ENCODE data around the gene DOCK2.

DOCK2 gene

DNA sequence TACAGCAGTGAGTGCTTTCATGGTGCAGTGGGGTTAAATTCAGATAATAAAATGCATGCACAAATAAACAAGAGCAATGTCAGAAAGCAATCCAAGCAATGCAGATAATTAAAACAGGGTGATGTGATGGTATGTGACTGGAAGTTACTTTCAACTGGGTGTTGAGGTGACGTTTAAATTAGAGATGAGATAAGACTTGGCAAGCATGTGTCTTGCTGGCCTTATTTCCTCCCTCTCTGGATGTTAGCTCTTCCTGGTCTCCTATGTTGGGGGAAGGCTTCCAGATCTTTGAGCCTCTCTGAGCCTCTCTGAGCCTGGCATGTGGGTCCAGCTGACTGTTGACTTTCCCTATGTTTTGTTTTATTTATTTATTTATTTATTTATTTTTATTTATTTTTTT lies 54.4 kb downstream of the DOCK2 start:
- no peak for DNase-seq (ENCODE audit: low spot score)

DNA sequence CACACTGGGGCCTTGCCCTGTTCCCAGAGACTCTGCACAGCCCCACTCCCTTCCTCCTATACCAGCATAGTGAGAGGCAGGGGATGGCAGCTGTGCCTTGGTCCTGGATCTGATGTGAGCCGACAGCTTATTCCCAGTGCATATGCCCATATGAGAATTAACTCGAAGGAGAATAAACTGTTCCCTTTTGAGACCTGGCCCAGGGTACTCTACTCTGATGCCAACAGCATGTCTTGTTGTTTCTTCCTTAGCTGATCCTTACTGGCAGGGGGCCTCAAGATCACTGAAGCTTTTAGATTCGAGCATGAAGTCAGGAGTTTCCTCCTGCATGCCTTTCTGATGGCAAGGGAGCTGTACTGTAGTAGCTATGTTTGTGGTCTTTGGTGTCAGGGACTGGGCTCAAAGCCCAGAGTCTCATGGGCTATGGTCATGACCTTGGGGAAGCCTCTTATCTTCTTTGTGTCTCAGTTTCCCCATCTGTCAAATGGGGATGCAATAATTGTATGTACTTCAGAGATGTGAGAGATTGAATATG lies 57.1 kb downstream of the DOCK2 start:
- DNase-seq (ENCODE audit: low spot score), result no peak

DNA sequence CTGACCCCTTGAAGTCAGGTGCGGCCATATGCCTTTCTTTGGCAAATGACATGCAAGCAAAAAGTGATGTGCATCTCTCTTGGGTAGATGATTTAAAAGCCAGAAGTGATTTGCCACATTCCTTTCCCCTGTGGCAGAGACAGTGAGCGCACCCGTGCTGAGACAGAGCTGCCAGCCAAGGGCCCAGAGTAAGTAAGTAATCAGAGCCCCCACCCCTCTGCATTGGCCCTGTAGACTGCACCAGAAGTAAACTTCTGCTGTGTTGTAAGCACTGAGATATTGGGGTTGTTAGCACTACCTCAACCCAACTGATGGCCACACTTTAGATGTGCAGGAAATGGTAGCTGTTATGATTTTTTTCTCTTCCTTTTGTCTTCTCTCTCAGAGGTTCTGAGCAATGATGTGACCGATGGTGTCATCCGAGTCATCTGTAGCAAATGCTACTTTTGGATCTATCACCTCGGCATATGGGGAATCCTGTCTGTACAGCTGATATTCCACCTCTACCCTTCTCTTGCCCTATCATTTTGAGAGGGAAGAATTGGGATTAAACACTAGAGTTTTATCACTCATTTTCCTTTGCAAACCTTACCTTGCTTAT lies 58.0 kb downstream of the DOCK2 start:
- DNase-seq (ENCODE audit: low spot score), result no peak

DNA sequence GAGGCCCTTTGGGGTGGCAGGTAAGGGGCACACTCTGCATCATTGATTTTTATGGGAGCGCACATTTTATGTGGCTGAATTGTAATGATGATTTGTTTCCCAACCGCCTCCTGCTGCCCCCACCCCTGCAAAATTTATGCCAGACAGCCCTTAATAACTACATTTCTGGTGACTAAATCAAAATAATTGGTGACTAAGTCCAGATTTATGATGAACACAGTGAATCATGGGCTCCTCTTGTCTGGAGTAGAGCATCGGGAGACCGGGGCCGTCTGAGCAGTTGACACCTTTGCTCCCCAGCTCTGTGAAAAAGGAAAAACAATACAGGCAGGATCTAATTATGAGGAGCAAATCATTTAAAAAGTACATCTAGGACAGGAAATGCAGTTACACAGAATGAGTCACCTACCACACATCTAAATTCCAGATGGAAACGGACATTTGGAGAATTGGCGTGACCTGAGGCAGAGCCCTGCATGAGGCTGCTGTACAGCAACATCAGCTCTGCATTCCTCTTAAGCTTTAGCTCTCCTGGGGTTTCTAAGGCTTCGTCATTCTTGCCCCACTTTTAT lies 58.9 kb downstream of the DOCK2 start:
- DNase-seq (ENCODE audit: low spot score), result peak; percentile 82

DNA sequence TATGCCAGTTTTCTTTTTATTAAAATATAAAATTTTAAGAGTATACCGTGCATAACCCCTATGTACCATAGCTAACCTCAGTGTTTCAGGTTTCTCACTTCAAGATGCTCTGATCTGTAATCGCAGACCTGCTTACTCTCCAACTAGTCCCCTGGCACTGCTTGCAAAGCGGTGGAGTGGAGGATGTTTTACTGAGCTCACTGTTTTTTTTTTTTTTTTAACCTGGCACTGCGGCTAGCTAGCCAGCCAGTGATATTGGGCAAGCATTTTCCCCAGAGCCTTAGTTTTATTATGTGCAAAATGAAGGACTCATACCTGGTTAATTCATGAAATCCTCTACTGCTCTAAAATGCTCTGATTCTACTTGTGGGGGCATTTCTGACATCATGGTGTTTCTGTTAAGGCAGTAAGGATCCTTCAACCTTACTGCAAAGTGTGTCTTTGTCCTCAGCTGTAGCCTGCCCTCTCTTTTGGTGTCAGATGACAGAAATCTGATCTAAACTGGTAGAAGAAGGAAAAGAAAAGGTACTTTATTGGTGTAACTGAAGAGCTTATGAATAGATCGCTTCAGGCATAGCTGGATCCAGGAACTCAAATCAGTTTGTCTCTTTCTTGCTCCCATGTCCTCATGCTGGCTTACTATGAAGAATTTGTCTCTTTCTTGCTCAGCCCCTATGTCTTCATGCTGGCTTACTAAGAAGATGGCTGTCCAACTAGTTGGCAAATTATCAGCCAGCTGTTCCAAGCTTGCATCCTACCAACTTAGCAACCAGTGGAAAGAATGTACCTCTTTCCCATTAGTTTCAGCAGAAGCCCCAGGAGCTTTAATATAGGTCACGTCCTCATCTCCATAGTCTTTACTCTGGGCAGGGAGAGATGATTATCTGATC lies 59.8 kb downstream of the DOCK2 start:
- DNase-seq (ENCODE audit: low spot score), result no peak

DNA sequence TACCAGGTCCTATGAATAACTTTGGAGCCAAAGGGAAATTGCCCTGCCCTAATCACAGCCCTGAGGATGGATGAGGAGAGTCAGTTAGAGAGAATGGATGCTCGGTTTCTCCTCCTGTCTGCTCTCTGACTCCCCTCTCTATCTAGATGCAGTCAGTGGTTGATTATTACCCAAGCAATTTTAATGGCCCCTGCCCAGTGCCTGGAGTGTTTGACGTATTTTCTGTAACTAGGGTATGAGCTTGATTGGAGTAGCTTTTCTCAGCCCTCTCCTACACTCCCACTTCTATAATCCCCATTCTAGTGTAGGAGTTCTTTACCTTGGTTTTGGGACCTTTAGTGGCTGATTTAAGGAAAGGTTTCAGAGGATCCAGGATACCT lies 60.4 kb downstream of the DOCK2 start:
- DNase-seq (ENCODE audit: low spot score), result no peak

DNA sequence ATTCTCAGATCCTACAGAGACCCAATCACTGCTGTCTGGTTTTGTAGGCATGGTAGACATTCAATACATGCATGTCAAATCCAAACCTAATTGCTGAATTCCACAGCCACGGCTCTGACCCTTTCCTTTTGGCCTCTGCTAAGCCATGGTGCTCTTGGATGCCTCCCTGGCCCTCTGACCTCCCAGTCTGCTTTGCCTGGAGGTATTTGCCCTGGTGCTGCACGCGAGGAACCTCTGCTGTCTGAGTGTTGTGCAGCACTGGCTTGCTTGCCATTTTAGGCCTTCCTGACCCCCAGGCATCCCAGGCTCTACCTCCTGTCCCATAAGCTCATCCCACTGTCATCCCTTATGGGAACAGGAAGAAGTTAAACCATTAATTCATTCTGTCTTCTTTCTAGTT lies 60.9 kb downstream of the DOCK2 start:
- no peak for DNase-seq (ENCODE audit: low spot score)

DNA sequence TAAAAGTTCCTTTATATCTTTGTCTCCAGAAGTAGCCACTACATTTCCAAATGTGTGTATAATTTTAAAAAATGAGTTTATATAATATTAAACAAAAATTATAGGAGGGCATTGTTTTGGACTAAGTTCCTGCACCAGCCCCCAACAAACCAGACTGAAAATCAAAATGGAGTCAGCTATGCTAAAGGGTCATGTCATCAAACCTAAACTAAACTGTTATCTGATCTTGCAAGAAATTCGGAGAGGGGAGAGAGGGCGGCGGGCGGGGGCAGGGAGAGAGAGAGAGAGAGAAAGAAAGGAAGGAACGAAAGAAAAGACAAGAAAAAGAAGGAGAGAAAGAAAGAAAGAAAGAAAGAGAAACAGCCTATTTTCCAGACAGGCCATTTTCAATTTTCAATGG lies 63.5 kb downstream of the DOCK2 start:
- no peak for DNase-seq (ENCODE audit: low spot score)

DNA sequence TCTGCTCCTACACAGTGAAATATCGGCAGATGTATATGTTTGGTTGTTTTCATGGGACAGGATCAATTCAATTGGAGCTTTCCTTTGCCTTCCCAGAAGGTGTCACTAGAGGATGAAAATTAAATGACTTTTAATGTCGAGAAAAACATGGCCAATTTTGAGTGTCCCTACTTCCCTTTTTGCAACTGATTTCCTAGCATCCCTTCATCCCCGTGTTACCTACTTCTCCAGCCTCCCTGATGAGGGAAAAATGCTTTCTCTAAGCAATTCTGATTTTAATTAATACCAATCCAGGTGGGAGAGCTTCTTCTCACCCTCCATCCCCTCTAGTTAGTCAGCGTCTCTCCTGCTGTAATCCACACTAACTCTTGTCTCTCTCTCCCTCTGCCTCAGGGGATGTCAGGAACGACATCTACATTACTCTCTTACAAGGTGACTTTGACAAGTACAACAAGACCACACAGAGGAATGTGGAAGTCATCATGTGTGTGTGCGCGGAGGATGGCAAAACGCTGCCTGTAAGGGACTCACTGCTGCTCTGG lies 64.9 kb downstream of the DOCK2 start:
- peak; percentile 42 for DNase-seq (ENCODE audit: low spot score)

DNA sequence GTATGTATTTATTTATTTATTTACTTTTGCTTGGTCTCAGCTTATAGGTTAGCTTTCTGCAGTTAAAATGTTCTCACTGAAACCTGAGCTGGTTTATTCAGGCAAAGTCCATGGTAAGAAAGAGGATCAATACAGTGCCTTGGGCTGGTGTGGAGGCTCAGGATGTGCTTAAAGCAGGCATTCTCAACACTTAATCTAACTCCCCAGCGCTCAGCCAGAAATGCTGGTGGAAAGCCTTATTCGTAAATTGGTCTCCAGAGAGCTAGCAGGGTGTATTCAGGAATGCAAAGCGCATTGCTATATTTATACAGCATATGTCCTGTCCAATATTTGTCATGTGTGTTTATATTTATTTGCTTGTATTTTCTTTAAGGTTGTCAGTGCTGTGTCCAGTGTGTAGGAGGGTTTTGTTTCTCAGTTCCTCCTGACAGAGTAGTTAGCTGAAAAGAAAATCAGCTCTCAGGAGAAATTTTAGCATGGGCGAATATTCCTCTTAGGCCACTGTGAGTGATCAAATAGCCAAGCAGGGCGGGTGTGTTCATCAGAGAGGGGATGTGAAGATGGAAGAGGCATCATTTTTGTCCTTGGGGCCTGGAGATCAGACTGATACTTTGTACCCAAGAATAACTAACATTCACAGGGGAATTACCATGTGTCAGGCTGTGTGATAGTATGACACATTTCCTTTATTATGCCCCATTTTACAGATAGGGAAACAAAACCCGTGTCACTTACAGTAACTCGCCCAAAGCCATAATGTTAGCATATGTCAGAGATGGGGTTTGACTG lies 65.8 kb downstream of the DOCK2 start:
- DNase-seq (ENCODE audit: low spot score), result no peak

DNA sequence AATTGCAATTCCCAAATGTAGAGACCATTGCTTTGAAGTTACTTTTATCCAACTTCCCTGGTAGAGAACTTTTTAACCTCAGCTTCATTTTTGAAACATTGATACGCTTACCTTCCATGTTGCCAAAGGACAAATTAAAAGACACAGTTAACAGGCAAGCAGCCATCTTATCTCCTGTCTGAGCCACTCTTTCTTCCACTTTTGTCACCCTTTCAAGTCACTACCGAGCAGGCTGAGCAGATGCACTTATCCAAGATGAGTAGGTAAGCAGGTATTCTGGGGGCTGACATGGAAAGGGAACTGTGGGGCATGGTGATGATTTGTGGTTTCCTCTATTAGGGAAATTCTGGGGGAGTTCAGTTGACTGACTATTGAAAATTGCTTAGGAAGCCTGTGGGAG lies 66.7 kb downstream of the DOCK2 start:
- DNase-seq (ENCODE audit: low spot score), result no peak

DNA sequence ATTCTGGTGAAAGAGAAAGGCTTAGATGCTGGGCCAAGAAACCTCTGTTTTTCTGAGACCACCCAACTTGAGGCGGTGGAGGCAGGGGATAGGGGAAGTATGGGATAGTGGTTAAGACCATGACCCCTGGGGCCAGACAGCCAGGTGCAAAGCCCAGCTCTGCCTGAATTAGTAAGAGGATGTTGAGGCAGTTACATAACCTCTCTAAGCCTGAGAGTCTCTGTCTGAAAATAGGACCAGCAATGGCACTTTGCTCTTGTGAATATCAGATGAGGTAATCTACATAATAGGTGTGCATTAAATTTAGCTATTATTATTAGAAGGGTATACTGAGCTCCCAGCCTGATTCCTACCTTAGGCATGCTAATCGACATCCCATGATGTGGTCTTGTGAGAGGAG lies 68.2 kb downstream of the DOCK2 start:
- no peak for DNase-seq (ENCODE audit: low spot score)

DNA sequence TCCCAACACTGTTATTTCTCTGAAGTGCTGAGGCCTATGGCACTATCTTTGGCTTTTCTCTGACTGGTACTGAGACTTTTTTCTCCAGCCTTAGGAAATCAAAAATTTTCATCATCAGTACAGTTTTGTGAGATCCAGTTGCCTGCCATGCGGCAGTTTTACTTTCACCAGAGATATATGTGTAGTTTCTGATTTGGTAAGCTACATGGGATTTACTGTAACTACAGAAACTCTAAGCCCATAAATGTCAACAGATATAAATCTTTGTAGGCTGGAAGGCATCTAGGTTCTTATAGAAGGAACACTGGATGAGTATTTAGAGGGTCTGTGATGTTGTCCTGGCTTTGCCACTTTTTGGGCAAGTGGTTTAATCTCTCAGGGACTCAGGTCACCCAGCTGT lies 69.0 kb downstream of the DOCK2 start:
- DNase-seq (ENCODE audit: low spot score), result no peak

DNA sequence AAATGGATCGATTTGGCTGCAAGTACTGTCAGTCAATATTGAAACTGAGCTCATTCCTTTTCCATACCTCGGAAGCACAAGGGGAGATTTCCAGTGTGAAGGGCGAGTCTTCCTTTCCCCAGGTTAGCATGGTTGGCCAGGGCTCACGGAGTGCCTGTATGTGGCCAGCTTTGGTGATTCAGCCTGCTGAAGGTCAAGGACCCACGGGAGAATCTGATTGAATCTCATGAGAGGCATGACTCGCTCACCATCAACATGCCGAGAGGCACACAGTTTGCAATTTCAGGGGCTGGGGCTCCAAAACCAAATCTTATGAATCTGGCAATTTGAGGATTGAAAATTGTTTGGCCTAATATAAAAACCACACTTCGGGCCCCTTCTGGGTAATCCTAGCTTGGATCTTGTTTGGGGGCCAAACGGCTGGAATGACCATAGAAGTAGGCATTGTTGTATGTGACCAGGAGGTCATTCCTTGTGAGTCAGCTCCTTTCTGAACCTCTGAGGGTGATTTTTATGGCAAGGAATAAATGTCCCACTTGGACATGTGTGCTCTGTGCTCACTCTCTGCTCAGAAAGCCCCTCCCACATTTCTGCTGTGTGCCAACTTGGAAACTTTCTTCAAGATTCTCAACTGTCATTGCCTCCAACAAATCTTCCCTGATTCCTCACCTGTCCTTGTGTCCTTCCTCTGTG lies 69.8 kb downstream of the DOCK2 start:
- peak; percentile 57 for DNase-seq (ENCODE audit: low spot score)

DNA sequence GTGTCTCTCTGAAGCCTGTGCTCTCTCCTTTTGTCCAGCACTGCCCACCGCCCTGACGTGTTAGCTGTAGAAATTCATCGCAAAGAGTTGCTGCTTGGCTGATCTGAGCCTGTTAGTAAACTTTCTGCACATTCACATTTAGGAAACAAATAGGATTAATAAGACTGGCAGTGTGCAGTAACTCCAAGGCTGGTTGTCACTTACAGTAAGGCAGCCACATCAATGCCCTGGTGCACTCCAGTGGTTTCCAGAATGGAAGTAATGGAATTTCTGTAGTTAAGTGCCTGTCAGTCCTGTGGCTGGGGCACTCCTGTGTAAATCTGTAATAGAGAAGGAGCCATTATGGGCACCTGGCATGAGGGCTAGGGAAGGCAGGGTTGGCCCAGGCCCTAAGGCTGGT lies 70.6 kb downstream of the DOCK2 start:
- no peak for DNase-seq (ENCODE audit: low spot score)

DNA sequence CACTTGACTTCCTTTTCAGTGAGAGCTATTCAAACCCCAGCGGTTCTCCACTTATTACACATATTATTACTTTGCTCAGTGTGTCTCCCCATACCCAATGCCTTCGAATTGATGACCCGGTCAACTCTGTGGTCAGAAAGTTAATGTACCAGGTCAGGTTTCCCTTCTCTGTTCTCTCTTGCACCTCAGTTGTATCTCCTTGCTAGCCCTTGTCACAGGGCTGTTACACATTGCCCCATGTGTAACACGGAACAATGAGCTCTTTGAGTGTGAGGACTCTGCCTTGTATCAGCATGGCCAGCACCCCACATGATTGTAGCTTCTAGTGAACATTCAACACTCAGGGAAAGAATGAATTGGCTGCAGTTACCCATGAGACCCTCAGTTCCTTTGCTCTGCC lies 73.6 kb downstream of the DOCK2 start:
- no peak for DNase-seq (ENCODE audit: low spot score)

DNA sequence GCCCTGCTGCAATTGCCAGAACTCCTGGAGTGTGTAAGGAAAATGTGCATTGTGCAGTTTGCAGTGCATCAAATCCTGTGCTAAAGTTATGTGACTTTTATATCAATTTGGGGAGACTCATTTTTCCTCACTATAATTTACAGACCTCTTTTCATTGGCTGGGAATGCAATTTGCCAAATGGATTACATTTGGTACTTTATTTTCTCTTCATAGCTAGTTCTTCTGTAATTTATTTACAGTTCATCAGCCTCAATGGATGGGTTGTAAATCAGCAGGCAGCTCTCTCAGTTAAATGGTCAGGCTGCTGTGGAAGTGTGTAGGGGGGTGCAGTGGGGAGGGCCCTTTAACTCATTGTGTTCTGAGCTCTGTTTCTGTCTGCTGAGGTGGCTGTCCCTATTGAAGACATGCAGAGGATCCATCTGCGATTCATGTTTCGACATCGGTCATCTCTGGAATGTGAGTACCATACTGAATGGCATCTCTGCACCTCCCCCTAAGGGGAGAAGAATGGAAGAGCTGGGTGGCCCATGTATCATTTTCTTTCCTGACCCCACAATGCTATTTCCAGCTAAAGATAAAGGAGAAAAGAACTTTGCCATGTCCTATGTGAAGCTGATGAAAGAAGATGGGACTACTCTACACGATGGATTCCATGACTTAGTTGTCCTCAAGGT lies 74.6 kb downstream of the DOCK2 start:
- no peak for DNase-seq (ENCODE audit: low spot score)

DNA sequence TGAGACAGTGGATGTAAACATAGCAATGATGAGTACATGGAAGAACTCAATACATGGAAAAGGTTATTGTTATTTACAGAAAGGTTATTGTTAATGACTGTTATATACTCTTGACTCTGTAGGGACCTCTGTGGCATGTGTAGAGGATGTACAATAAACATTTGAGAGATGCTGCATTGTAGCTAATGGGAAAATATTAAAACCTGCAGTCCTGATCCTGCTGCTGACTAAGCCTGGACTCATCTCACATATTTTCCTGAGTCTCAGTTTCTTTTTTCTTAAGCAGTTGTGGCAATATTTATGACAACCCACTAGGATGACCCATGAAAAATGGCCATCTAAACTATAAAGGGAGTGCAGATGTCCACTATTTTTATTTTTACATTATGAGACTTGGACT lies 75.4 kb downstream of the DOCK2 start:
- DNase-seq (ENCODE audit: low spot score), result no peak

DNA sequence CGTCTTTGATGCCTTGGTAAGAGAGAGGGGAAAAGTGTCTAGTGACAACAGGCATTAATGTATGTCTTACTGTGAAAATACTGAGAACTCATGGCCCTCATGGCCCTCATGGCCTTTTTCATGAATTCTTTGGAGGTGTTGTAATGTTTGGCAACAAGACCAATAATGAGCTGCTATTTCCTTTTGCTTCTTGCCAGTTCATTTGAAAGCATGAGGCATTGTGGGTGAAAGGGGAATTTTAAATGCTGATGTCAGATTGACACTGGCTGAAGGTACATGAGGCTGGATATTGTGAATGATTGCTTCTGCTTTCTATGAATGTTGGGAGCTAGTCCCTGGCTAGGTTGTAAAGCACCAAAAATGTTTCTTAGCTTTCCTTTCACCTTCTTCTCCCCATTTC lies 79.2 kb downstream of the DOCK2 start:
- DNase-seq (ENCODE audit: low spot score), result peak; percentile 29

DNA sequence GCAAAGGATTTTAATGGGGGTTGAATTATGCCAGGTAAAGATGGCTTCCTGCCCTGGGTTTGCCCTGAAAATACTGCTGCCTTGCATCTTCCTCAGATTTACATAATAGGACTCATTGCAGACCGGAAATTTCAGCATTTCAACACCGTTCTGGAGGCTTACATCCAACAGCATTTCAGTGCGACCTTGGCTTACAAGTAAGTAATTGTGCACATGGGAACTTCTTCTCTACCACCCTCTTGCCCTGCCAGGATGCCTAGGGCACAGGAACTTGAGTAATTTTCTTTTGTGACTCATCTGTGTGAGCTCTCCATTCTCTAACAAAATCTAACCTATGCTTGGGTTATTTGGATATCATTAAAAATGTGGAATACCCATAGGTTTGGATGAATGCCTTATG lies 80.2 kb downstream of the DOCK2 start:
- DNase-seq (ENCODE audit: low spot score), result no peak
